Amygdala (tissue), 56 donors: ENCODE results near the gene CSNK2A1.
"Not testable (repeated sequence)": the region's sequence is repeated elsewhere in the genome, so short reads cannot be mapped to it uniquely, and the experiment has no call there.

Source experiments
- DNase-seq, 56 donors: peaks; one replicate each; lab custom pipeline; 2025; lab: John Stamatoyannopoulos, UW

CSNK2A1 gene

GRCh38 chr20:462199-462991 is 81.2 kb downstream of the CSNK2A1 start, which contains the start of gene TBC1D20:
Gene TBC1D20 (minus strand): TSS chr20:462533. CDS start chr20:462405, 128 bp downstream.
- peak; percentile 23 to 90 (median 69) for DNase-seq

- DNase-seq, result peak in 22 of 56 donors; percentile 25 to 77 (median 53)
Measured at GRCh38 chr20:461254-462198, 82.1 kb downstream of the CSNK2A1 start.

- DNase-seq, result peak in 2 of 56 donors; percentile 13 to 18
Measured at GRCh38 chr20:460707-461106, 82.9 kb downstream of the CSNK2A1 start.

- DNase-seq, result no peak
Measured at GRCh38 chr20:460180-460579, 83.4 kb downstream of the CSNK2A1 start.

GRCh38 chr20:458776-459175 is 84.8 kb downstream of the CSNK2A1 start:
- no peak for DNase-seq

GRCh38 chr20:454951-455350 is 88.6 kb downstream of the CSNK2A1 start:
- no peak for DNase-seq

GRCh38 chr20:452021-452420 is 91.6 kb downstream of the CSNK2A1 start:
- not testable (repeated sequence) for DNase-seq

- no peak for DNase-seq
Measured at GRCh38 chr20:445514-446336, 97.9 kb downstream of the CSNK2A1 start.

- no peak for DNase-seq
Measured at GRCh38 chr20:444862-445426, 98.6 kb downstream of the CSNK2A1 start.

- DNase-seq, result no peak
Measured at GRCh38 chr20:444117-444516, 99.5 kb downstream of the CSNK2A1 start.

- DNase-seq, result no peak
Measured at GRCh38 chr20:443223-443775, 100.3 kb downstream of the CSNK2A1 start.

- no peak for DNase-seq
Measured at GRCh38 chr20:440636-441035, 103.0 kb downstream of the CSNK2A1 start.

- DNase-seq, result no peak
Measured at GRCh38 chr20:440148-440547, 103.4 kb downstream of the CSNK2A1 start.

- peak in 1 of 56 donors; percentile 28 for DNase-seq
Measured at GRCh38 chr20:438571-439469, 104.8 kb downstream of the CSNK2A1 start.

GRCh38 chr20:437787-438486 is 105.7 kb downstream of the CSNK2A1 start:
- DNase-seq, result no peak

GRCh38 chr20:436476-436875 is 107.1 kb downstream of the CSNK2A1 start:
- DNase-seq, result no peak

GRCh38 chr20:435558-435957 is 108.0 kb downstream of the CSNK2A1 start:
- DNase-seq, result no peak
